Hepatocyte (in vitro differentiated cells): ENCODE measurements around the gene ACACA. TPM values are rescaled to one million over a fixed set of nuclear protein-coding genes. Genes with fewer than 3 reads are reported as not detected.

Experiments
- DNase-seq: peaks from one replicate; pipeline ENCODE4 v3.0.0-alpha.2; 2016; ENCODE audit warnings: low spot score
- H2AFZ ChIP-seq: fragments of 200-600 bp; sonication (generic); 2 replicates; pipeline ENCODE4 v1.6.0; 2016; ENCODE audit warnings: antibody characterized with exemption, mild to moderate bottlenecking
- H3K27ac ChIP-seq: fragments of 200-600 bp; sonication (generic); 2 replicates; pipeline ENCODE4 v1.5.1; 2016; ENCODE audit warnings: mild to moderate bottlenecking
- H3K27me3 ChIP-seq: fragments of 200-600 bp; sonication (generic); 2 replicates; pipeline ENCODE4 v1.6.1; 2016
- H3K36me3 ChIP-seq: fragments of 200-600 bp; sonication (generic); replicated peaks from 2 replicates; pipeline ENCODE4 v1.5.1; 2016; ENCODE audit warnings: low read depth; ENCODE audit not compliant: insufficient read depth
- H3K4me1 ChIP-seq: fragments of 200-600 bp; sonication (generic); 2 replicates; pipeline ENCODE4 v1.5.1; 2016; ENCODE audit warnings: mild to moderate bottlenecking, moderate library complexity; ENCODE audit not compliant: insufficient read depth
- H3K4me2 ChIP-seq: fragments of 200-600 bp; sonication (generic); 2 replicates; pipeline ENCODE4 v1.6.0; 2016
- H3K4me3 ChIP-seq: fragments of 200-600 bp; sonication (generic); 2 replicates; pipeline ENCODE4 v1.5.1; 2016; ENCODE audit warnings: mild to moderate bottlenecking
- H3K79me2 ChIP-seq: fragments of 200-600 bp; sonication (generic); 2 replicates; pipeline ENCODE4 v1.6.0; 2017; ENCODE audit warnings: mild to moderate bottlenecking
- H3K9me2 ChIP-seq: fragments of 200-600 bp; sonication (generic); replicated peaks from 2 replicates; pipeline ENCODE4 v1.6.0; 2017; ENCODE audit warnings: mild to moderate bottlenecking; ENCODE audit not compliant: insufficient read depth
- H3K9me3 ChIP-seq: fragments of 200-600 bp; sonication (generic); 2 replicates; pipeline ENCODE4 v1.5.1; 2016; ENCODE audit warnings: low read depth, mild to moderate bottlenecking
- H4K20me1 ChIP-seq: fragments of 200-600 bp; sonication (generic); 2 replicates; pipeline ENCODE4 v1.6.0; 2016; ENCODE audit warnings: mild to moderate bottlenecking; ENCODE audit not compliant: insufficient read depth, poor library complexity, severe bottlenecking
- EZH2 ChIP-seq: fragments of 200-600 bp; sonication (generic); IDR thresholded peaks from 2 replicates; pipeline ENCODE4 v1.6.1; 2016; ENCODE audit warnings: antibody characterized with exemption, mild to moderate bottlenecking, borderline replicate concordance
- EZH2phosphoT487 ChIP-seq: fragments of 200-600 bp; sonication (generic); IDR thresholded peaks from one replicate; pipeline ENCODE4 v1.6.1; 2018; ENCODE audit warnings: antibody characterized with exemption, mild to moderate bottlenecking, low read depth, moderate library complexity; ENCODE audit not compliant: unreplicated experiment, severe bottlenecking
- WGBS: methylation state at CpG from one replicate; pipeline ENCODE4 v1.1.6; 2016; ENCODE audit warnings: low lambda C conversion rate; ENCODE audit errors: missing lambda C conversion rate; 5-methylcytosine and 5-hydroxymethylcytosine counted together
- polyA plus RNA-seq: library from polyadenylated mRNA; unstranded; fragments of >200 nt; fragmentation: Nextera tagmentation; extraction: Ambion mirVana; gene quantifications from 2 replicates; pipeline ENCODE4 v1.2.1, GENCODE V29; 2016
- total RNA-seq: library from RNA; depleted of rRNA; stranded (reverse); fragments of >200 nt; gene quantifications from 2 replicates; pipeline ENCODE4 v1.2.3, GENCODE V29; 2014
- TF ChIP-seq, protein P1 (sequence below): fragments of 200-600 bp; sonication (generic); IDR thresholded peaks from 2 replicates; pipeline ENCODE4 v1.5.1; 2016; ENCODE audit warnings: antibody characterized with exemption, mild to moderate bottlenecking; ENCODE audit not compliant: poor library complexity

Gene ACACA
- total and polyA plus RNA-seq, 2 experiments from 2014 or later = 37.4 to 53.8 TPM

DNA sequence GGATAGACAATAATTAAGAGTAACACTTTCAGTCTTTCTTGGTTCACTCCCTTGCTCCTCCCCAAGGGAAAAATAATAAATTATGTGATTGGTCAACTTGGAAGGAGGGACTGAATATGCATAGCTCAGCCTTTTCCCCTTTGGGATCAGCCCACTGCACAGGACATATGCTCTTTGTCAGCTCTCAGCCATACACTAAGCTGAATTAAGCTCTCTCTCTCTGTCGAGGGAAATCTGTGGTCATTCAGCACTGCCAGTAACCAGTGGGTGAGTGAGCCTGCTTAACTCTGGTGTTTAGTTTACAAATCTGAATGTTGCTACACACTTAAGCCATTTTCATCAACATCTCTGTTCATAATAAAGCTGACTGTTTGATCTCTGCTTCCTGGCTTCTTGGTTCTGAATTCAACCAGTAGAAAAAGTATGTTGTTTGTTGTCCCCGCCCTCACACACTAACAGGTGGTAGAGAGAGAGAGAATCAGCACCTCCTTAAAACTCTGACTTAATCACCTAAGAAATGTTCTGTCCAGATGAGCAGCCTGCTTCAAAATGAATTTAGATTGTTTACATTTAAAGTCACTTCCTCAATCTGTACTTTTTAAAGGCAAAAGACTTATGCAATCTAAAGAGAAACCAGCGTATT, 133.1 kb downstream of the ACACA start:
- peaks cover 8% of the 10 kb centered on the region for H3K4me1 ChIP-seq
- H3K79me2 ChIP-seq = no peaks in the 10 kb centered on the region
- H4K20me1 ChIP-seq = no peaks in the 10 kb centered on the region
- peak overlapping the region; percentile 54 for H3K4me2 ChIP-seq
- peak; percentile 75 for DNase-seq
- H3K27me3 ChIP-seq = no peaks in the 10 kb centered on the region
- WGBS = 53% methylated on average over 3 of the region's 3 CpGs
- H3K9me3 ChIP-seq = no peaks in the 10 kb centered on the region
- no peaks in the 10 kb centered on the region for H3K9me2 ChIP-seq
- peak overlapping the region; percentile 3 for H2AFZ ChIP-seq
- no peaks in the 10 kb centered on the region for H3K36me3 ChIP-seq
- H3K27ac ChIP-seq = peak overlapping the region; percentile 66
- TF ChIP-seq EZH2 = no peak
- peak; percentile 91 for TF ChIP-seq EZH2phosphoT487
- no peak overlapping the region for H3K4me3 ChIP-seq

DNA sequence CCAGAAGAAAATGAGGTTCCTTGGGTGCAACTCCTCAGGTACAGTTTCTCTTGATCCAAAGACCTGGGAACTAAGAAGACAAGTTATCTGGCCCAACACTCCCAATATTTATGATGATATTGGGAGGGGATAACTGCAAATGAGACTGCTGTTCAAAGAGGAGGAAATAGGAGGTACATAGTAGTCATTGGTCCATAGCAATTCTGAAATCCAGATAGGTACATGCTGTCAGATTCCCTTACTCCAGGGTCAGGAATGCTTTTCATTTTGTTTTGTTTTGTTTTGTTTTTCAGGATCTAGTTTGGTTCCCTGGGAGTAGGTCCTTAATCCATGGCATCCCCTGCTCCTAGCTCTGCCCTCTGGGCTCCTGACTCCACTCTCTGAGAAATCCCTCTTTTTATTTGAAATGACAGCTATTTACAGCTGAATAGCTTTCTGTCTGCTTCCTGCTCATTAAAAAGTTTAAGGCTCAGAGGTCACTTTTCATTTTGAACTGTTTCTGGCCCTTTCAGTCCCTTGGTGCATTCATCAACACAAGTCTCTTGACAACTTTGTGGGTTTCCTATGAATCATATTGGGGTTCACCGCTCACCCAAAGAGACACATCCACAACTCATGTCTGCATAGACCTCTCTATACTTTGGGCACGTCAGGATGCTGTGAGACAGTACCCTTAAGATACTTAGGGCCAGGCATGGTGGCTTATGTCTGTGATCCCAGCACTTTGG, 141.0 kb downstream of the ACACA start:
- Histone ChIP-seq H3K79me2 (no peaks in the 10 kb centered on the region), H2AFZ (no peak overlapping the region), H3K4me3 (no peak overlapping the region), H3K4me1 (no peaks in the 10 kb centered on the region), H4K20me1 (no peaks in the 10 kb centered on the region), H3K4me2 (no peak overlapping the region), H3K9me2 (no peaks in the 10 kb centered on the region), H3K36me3 (peaks cover 3% of the 10 kb centered on the region), H3K27ac (no peak overlapping the region), H3K27me3 (no peaks in the 10 kb centered on the region), H3K9me3 (peaks cover 7% of the 10 kb centered on the region)
- 100% methylated on average over 2 of the region's 2 CpGs for WGBS
- no peak for DNase-seq
- TF ChIP-seq EZH2phosphoT487 = no peak
- TF ChIP-seq, protein P1, sequence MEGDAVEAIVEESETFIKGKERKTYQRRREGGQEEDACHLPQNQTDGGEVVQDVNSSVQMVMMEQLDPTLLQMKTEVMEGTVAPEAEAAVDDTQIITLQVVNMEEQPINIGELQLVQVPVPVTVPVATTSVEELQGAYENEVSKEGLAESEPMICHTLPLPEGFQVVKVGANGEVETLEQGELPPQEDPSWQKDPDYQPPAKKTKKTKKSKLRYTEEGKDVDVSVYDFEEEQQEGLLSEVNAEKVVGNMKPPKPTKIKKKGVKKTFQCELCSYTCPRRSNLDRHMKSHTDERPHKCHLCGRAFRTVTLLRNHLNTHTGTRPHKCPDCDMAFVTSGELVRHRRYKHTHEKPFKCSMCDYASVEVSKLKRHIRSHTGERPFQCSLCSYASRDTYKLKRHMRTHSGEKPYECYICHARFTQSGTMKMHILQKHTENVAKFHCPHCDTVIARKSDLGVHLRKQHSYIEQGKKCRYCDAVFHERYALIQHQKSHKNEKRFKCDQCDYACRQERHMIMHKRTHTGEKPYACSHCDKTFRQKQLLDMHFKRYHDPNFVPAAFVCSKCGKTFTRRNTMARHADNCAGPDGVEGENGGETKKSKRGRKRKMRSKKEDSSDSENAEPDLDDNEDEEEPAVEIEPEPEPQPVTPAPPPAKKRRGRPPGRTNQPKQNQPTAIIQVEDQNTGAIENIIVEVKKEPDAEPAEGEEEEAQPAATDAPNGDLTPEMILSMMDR = no peak
- no peak for TF ChIP-seq EZH2

DNA sequence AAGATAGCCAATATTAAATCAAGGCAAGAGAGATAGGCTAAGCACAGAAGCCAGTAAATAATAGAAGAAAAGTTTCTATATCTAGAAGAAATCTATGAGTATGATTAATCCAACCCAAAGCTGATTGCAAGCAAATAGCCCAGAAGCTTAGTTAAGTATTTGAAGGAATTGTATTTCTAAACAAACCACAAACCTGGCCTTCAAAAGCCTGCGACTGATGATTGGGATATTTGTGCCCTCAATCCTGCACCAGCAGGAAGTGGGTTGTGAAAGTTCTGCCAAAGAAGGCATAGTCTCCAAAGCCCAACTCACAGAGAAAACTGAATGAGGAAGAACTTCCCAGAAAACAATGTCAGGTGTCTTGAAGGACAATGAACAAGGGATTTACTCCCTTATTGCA, 145.3 kb downstream of the ACACA start:
- Histone ChIP-seq H3K4me3 (no peak overlapping the region), H2AFZ (no peak overlapping the region), H4K20me1 (no peaks in the 10 kb centered on the region), H3K79me2 (no peaks in the 10 kb centered on the region), H3K9me2 (no peaks in the 10 kb centered on the region), H3K27ac (no peak overlapping the region), H3K4me1 (no peaks in the 10 kb centered on the region), H3K27me3 (no peaks in the 10 kb centered on the region), H3K4me2 (no peak overlapping the region), H3K9me3 (peaks cover 7% of the 10 kb centered on the region), H3K36me3 (no peaks in the 10 kb centered on the region)
- DNase-seq = no peak
- TF ChIP-seq EZH2phosphoT487 = no peak
- TF ChIP-seq, protein P1 = no peak
- no peak for TF ChIP-seq EZH2
- 89% methylated on average over 1 of the region's 1 CpG for WGBS

DNA sequence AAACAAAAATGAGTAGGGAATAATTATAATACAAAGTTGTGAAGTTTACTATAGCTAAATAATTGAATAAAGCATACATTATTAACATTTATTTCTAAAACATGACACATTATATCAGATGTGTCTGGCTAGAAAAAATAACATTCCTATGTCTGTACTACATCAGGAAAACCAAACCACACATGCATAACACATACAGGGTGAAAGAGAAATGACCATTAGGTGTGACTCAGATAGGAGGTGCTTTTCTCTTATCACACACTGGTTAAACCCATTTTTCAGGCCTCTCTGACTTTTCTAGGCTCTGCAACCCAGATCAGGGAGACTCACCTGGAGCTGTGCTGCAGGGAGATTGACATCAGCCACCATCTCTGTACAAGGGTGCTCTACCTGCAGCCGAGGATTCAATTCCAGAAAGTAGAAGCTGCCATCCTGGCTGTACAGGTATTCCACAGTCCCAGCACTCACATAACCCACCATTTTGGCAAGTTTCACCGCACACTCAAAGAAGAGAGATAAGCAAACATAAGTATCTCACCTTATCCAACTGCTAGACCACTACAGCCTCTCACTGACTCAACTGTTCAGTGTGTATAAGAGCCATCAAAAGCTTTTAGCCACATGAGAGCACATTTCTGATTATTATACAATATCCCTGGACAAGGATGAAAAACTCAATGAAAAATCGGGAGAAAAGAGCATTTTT, 147.5 kb downstream of the ACACA start:
- no peaks in the 10 kb centered on the region for H3K9me3 ChIP-seq
- H3K4me3 ChIP-seq = no peak overlapping the region
- H3K79me2 ChIP-seq = no peaks in the 10 kb centered on the region
- H2AFZ ChIP-seq = no peak overlapping the region
- H3K4me2 ChIP-seq = no peak overlapping the region
- WGBS = 95% methylated on average over 3 of the region's 3 CpGs
- no peaks in the 10 kb centered on the region for H4K20me1 ChIP-seq
- no peaks in the 10 kb centered on the region for H3K36me3 ChIP-seq
- no peaks in the 10 kb centered on the region for H3K9me2 ChIP-seq
- no peaks in the 10 kb centered on the region for H3K4me1 ChIP-seq
- DNase-seq = no peak
- no peaks in the 10 kb centered on the region for H3K27me3 ChIP-seq
- TF ChIP-seq, protein P1 = no peak
- TF ChIP-seq EZH2 (no peak), EZH2phosphoT487 (no peak)
- no peak overlapping the region for H3K27ac ChIP-seq
